C4-2B (cell line): ENCODE results near the gene STAB2.

Experiments used
- ZFX ChIP-seq: fragments of 450-650 bp; IDR thresholded peaks from 2 replicates; pipeline ENCODE4 v1.6.1; 2017
- TF ChIP-seq, protein P1 (sequence below): fragments of 450-650 bp; conservative IDR thresholded peaks from 2 replicates; pipeline ENCODE4 v1.5.1; 2017; ENCODE audit warnings: mild to moderate bottlenecking

DNA sequence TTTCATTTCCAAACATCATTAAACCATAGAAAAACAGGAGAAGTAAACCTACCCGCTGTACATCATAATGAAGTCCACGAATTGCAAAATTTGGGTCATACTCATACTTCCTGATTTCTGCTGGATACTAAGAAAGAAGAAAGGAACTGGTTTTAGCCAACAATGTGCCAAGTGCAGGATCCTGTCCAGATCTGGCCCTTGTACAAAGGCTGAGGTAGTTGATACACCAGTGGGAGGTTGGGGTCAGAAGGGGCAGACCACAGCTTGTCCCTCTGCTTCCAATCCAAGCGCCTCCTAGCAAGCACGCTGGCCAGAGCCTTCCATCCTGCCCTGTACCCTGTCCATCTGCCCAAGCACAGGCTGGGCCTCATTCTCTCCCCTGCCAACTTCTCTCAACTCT lies 219.7 kb downstream of the STAB2 start:
- TF ChIP-seq, protein P1, sequence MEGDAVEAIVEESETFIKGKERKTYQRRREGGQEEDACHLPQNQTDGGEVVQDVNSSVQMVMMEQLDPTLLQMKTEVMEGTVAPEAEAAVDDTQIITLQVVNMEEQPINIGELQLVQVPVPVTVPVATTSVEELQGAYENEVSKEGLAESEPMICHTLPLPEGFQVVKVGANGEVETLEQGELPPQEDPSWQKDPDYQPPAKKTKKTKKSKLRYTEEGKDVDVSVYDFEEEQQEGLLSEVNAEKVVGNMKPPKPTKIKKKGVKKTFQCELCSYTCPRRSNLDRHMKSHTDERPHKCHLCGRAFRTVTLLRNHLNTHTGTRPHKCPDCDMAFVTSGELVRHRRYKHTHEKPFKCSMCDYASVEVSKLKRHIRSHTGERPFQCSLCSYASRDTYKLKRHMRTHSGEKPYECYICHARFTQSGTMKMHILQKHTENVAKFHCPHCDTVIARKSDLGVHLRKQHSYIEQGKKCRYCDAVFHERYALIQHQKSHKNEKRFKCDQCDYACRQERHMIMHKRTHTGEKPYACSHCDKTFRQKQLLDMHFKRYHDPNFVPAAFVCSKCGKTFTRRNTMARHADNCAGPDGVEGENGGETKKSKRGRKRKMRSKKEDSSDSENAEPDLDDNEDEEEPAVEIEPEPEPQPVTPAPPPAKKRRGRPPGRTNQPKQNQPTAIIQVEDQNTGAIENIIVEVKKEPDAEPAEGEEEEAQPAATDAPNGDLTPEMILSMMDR, result no peak
- no peak for TF ChIP-seq ZFX
